IMR-90 (cell line): Measurements from ENCODE around the gene ASH1L. TPM values are rescaled to one million over a fixed set of nuclear protein-coding genes. Genes with fewer than 3 reads are reported as not detected.
"Not testable (repeated sequence)": the region's sequence is repeated elsewhere in the genome, so short reads cannot be mapped to it uniquely, and the experiment has no call there.

Source experiments
- ATAC-seq: fragments of 200-7000 bp; cut with Tn5 transposase; 2 replicates; pipeline ENCODE4 v1.9.1; 2020; ENCODE audit warnings: low read depth, mild to moderate bottlenecking, moderate library complexity
- BruUV-seq: library from RNA; stranded (reverse); fragments of 400-500 nt; replicated peaks from 2 replicates; lab custom pipeline; 2021; lab: Mats Ljungman, UMichigan
- CTCF ChIA-PET: fragments of 300-600 bp; formaldehyde crosslinking; extraction: SDS; loops from one replicate; lab custom pipeline; 2021; ENCODE audit warnings: antibody characterized with exemption; lab: Yijun Ruan, JAX
- POLR2A ChIA-PET: fragments of 300-600 bp; sonication (Branson Sonifier 250); formaldehyde crosslinking; loops from one replicate; lab custom pipeline; 2022; ENCODE audit warnings: antibody characterized with exemption; ENCODE audit not compliant: unreplicated experiment; lab: Charles Lee
- DNase-seq: peaks from one replicate; pipeline ENCODE4 v3.0.0; 2013
- H2AFZ ChIP-seq: replicated peaks from 2 replicates; pipeline ENCODE3; 2013; ENCODE audit warnings: low read length, mild to moderate bottlenecking; ENCODE audit not compliant: poor library complexity
- H2AK5ac ChIP-seq: 2 replicates; pipeline ENCODE4 v1.6.1; 2013; ENCODE audit warnings: low read depth, low read length, inconsistent platforms
- H2AK9ac ChIP-seq: replicated peaks from 2 replicates; pipeline ENCODE3; 2013; ENCODE audit warnings: mild to moderate bottlenecking, low read depth, low read length, moderate library complexity; ENCODE audit not compliant: poor library complexity
- H2BK120ac ChIP-seq: 2 replicates; pipeline ENCODE4 v1.6.1; 2013; ENCODE audit warnings: low read depth, low read length, inconsistent platforms
- H2BK15ac ChIP-seq: 3 replicates; pipeline ENCODE4 v1.6.1; 2013; ENCODE audit warnings: low read depth, low read length, inconsistent platforms
- H2BK20ac ChIP-seq: 2 replicates; pipeline ENCODE4 v1.6.1; 2013; ENCODE audit warnings: low read depth, mild to moderate bottlenecking, inconsistent platforms, low read length, moderate library complexity
- H2BK5ac ChIP-seq: 2 replicates; pipeline ENCODE4 v1.6.1; 2013; ENCODE audit warnings: mild to moderate bottlenecking, low read depth, low read length, inconsistent platforms; ENCODE audit not compliant: poor library complexity, severe bottlenecking
- H3K14ac ChIP-seq: replicated peaks from 2 replicates; pipeline ENCODE4 v1.6.1; 2013; ENCODE audit warnings: low read depth, low read length, inconsistent platforms
- H3K18ac ChIP-seq: 2 replicates; pipeline ENCODE4 v1.6.1; 2013; ENCODE audit warnings: low read depth, low read length, control low read depth
- H3K23ac ChIP-seq: 2 replicates; pipeline ENCODE4 v1.6.1; 2013; ENCODE audit warnings: low read depth, low read length, inconsistent platforms
- H3K27ac ChIP-seq: 2 replicates; pipeline ENCODE4 v1.5.1; 2013; ENCODE audit warnings: mild to moderate bottlenecking, control low read depth, low read length; ENCODE audit not compliant: insufficient read depth
- H3K27me3 ChIP-seq: 2 replicates; pipeline ENCODE4 v1.6.1; 2013; ENCODE audit warnings: low read length; ENCODE audit not compliant: control insufficient read depth, insufficient read depth
- H3K36me3 ChIP-seq: 2 replicates; pipeline ENCODE4 v1.6.1; 2013; ENCODE audit warnings: low read length, mixed read lengths; ENCODE audit not compliant: control insufficient read depth, insufficient read depth
- H3K4ac ChIP-seq: 2 replicates; pipeline ENCODE4 v1.6.1; 2013; ENCODE audit warnings: low read depth, low read length, inconsistent platforms
- H3K4me1 ChIP-seq: 2 replicates; pipeline ENCODE4 v1.6.1; 2013; ENCODE audit warnings: low read length, mixed read lengths; ENCODE audit not compliant: control insufficient read depth, insufficient read depth
- H3K4me2 ChIP-seq: 2 replicates; pipeline ENCODE4 v1.6.1; 2013; ENCODE audit warnings: low read depth, mild to moderate bottlenecking, control low read depth, low read length, moderate library complexity
- H3K4me3 ChIP-seq: 2 replicates; pipeline ENCODE4 v1.5.1; 2013; ENCODE audit warnings: low read depth, mild to moderate bottlenecking, control low read depth, low read length, moderate library complexity; ENCODE audit not compliant: insufficient read depth
- H3K56ac ChIP-seq: 2 replicates; pipeline ENCODE4 v1.6.1; 2013; ENCODE audit warnings: low read length, inconsistent platforms; ENCODE audit not compliant: insufficient read depth; ENCODE audit errors: extremely low read depth
- H3K79me1 ChIP-seq, 2 experiments: 2 replicates each; pipeline ENCODE4 v1.6.1; 2013; ENCODE audit warnings: low read length in 2 of 2, inconsistent platforms in 1 of 2, low read depth in 1 of 2
- H3K9ac ChIP-seq: 2 replicates; pipeline ENCODE4 v1.6.1; 2013; ENCODE audit warnings: low read depth, low read length, control low read depth
- H3K9me1 ChIP-seq: 2 replicates; pipeline ENCODE4 v1.6.1; 2013; ENCODE audit warnings: low read length, inconsistent platforms; ENCODE audit not compliant: insufficient read depth
- H3K9me3 ChIP-seq: 2 replicates; pipeline ENCODE4 v1.6.1; 2013; ENCODE audit warnings: low read length; ENCODE audit not compliant: control insufficient read depth, insufficient read depth
- H4K20me1 ChIP-seq: 2 replicates; pipeline ENCODE4 v1.6.1; 2013; ENCODE audit warnings: low read length, inconsistent platforms; ENCODE audit not compliant: insufficient read depth
- H4K5ac ChIP-seq: 2 replicates; pipeline ENCODE4 v1.6.1; 2013; ENCODE audit warnings: mild to moderate bottlenecking, low read depth, low read length, control low read depth
- H4K8ac ChIP-seq, 2 experiments: 2 replicates each; pipeline ENCODE4 v1.6.1; 2013; ENCODE audit warnings: low read depth in 2 of 2, low read length in 2 of 2, control low read depth in 1 of 2, inconsistent platforms in 1 of 2
- H4K91ac ChIP-seq: 2 replicates; pipeline ENCODE4 v1.6.1; 2013; ENCODE audit warnings: low read depth, low read length, inconsistent platforms; ENCODE audit not compliant: insufficient read depth
- WGBS, 2 experiments: methylation state at CpG; one replicate each; pipeline versions ENCODE4 v1.1.5 to v1.1.7; 2013; ENCODE audit warnings: missing lambda C conversion rate in 2 of 2; ENCODE audit not compliant: insufficient read length in 1 of 2; ENCODE audit errors: extremely low coverage in 2 of 2; 5-methylcytosine and 5-hydroxymethylcytosine counted together
- dilution Hi-C: fragments of 300-500 bp; cut with HindIII; formaldehyde crosslinking; loops from one replicate; pipeline ENCODE4 v1.14.3; 2018; ENCODE audit warnings: low sequenced_read_pairs; ENCODE audit not compliant: unreplicated experiment
- in situ Hi-C: fragments of 300-500 bp; cut with MboI; formaldehyde crosslinking; loops from 3 replicates; pipeline ENCODE4 v1.14.3; 2019; ENCODE audit warnings: low sequenced_read_pairs, inconsistent platforms, mixed read lengths
- intact Hi-C: fragments of 100-400 bp; cut with micrococcal nuclease; formaldehyde crosslinking; loops from 2 replicates; pipeline ENCODE4 v1.10.0; 2022
- polyA plus RNA-seq, 3 experiments: library from polyadenylated mRNA; depleted of rRNA; stranded (reverse); fragments of >200 nt; gene quantifications; 2 replicates each; pipeline ENCODE4 v1.2.3, GENCODE V29; 2012; ENCODE audit warnings: low replicate concordance in 1 of 3
- total RNA-seq: library from RNA; depleted of rRNA; stranded (reverse); fragments of >200 nt; gene quantifications from 2 replicates; pipeline ENCODE4 v1.2.3, GENCODE V29; 2012

The ASH1L gene
- total and polyA plus RNA-seq, 2 of the 4 experiments (the other 2 are of a cell fraction) = 13.7 to 18.5 TPM

GRCh38 chr1:155610257-155610647 lies 47.6 kb upstream of the ASH1L start:
- H3K4me1 ChIP-seq, in situ Hi-C loops, H3K9me1 ChIP-seq, H4K5ac ChIP-seq, POLR2A ChIA-PET, H2AK9ac ChIP-seq, H2BK15ac ChIP-seq, CTCF ChIA-PET, H4K20me1 ChIP-seq, H3K56ac ChIP-seq, H2BK20ac ChIP-seq, H3K9me3 ChIP-seq, H4K91ac ChIP-seq, H3K18ac ChIP-seq, H3K27me3 ChIP-seq, H3K23ac ChIP-seq, dilution Hi-C loops, H2AFZ ChIP-seq, H3K27ac ChIP-seq, H2BK120ac ChIP-seq, H2BK5ac ChIP-seq, H2AK5ac ChIP-seq, BruUV-seq, H3K79me1 ChIP-seq, intact Hi-C loops, H4K8ac ChIP-seq, DNase-seq, H3K4ac ChIP-seq, H3K14ac ChIP-seq: not testable (repeated sequence)
- Histone ChIP-seq H3K9ac (peak overlapping the region; percentile 63; the same call in 1 of the 2 replicates), H3K4me2 (peak overlapping the region; percentile 85), H3K36me3 (peaks cover 11% of the 10 kb centered on the region; the same call in 1 of the 2 replicates), H3K4me3 (peak overlapping the region; percentile 68)
- no CpG with 5 or more reads among the region's 33 CpGs for WGBS, 2 experiments
- ATAC-seq = peak; percentile 48
